MM.1S (cell line): ENCODE results near the gene NRP2.

Experiments used
- DNase-seq: peaks from one replicate; pipeline ENCODE4 v3.0.0-alpha.2; 2015
- H2AFZ ChIP-seq: fragments of 300-600 bp; sonication (generic); 2 replicates; pipeline ENCODE4 v1.6.0; 2016; ENCODE audit warnings: antibody characterized with exemption, low read length
- H3F3A ChIP-seq: fragments of 300-600 bp; sonication (generic); 2 replicates; pipeline ENCODE4 v1.6.1; 2016; ENCODE audit warnings: mild to moderate bottlenecking, antibody characterized with exemption, low read length, moderate library complexity, mixed read lengths; ENCODE audit not compliant: insufficient read depth
- H3K27ac ChIP-seq: fragments of 300-600 bp; sonication (generic); 2 replicates; pipeline ENCODE4 v1.5.1; 2016; ENCODE audit warnings: mild to moderate bottlenecking, low read length
- H3K27me3 ChIP-seq: fragments of 300-600 bp; sonication (generic); replicated peaks from 2 replicates; pipeline ENCODE4 v1.6.0; 2016; ENCODE audit warnings: low read length; ENCODE audit not compliant: insufficient read depth
- H3K36me3 ChIP-seq: fragments of 300-600 bp; sonication (generic); replicated peaks from 2 replicates; pipeline ENCODE4 v1.6.1; 2016; ENCODE audit warnings: mild to moderate bottlenecking, low read length, mixed read lengths; ENCODE audit not compliant: insufficient read depth
- H3K4me1 ChIP-seq: fragments of 300-600 bp; sonication (generic); 2 replicates; pipeline ENCODE4 v1.6.1; 2016; ENCODE audit warnings: low read length, mixed read lengths
- H3K4me2 ChIP-seq: fragments of 300-600 bp; sonication (generic); 2 replicates; pipeline ENCODE4 v1.6.0; 2016; ENCODE audit warnings: low read depth, low read length
- H3K4me3 ChIP-seq: fragments of 300-600 bp; sonication (generic); 2 replicates; pipeline ENCODE4 v1.5.1; 2016; ENCODE audit warnings: low read length, mixed read lengths
- H3K79me2 ChIP-seq: fragments of 300-600 bp; sonication (generic); 2 replicates; pipeline ENCODE4 v1.6.1; 2016; ENCODE audit warnings: mixed run types, low read length, mixed read lengths
- H3K9ac ChIP-seq: fragments of 300-600 bp; sonication (generic); 2 replicates; pipeline ENCODE4 v1.6.1; 2016; ENCODE audit warnings: low read length, mixed read lengths
- H3K9me2 ChIP-seq: fragments of 300-600 bp; sonication (generic); replicated peaks from 2 replicates; pipeline ENCODE4 v1.6.1; 2016; ENCODE audit warnings: mild to moderate bottlenecking, low read length, mixed read lengths; ENCODE audit not compliant: insufficient read depth
- H3K9me3 ChIP-seq: fragments of 300-600 bp; sonication (generic); replicated peaks from 2 replicates; pipeline ENCODE4 v1.6.1; 2016; ENCODE audit warnings: mild to moderate bottlenecking, low read length, mixed read lengths; ENCODE audit not compliant: insufficient read depth
- H4K20me1 ChIP-seq: fragments of 300-600 bp; sonication (generic); 2 replicates; pipeline ENCODE4 v1.6.1; 2016; ENCODE audit warnings: mild to moderate bottlenecking, low read length, moderate library complexity, mixed read lengths; ENCODE audit not compliant: insufficient read depth
- CTCF ChIP-seq: fragments of 300-600 bp; sonication (generic); IDR thresholded peaks from 2 replicates; pipeline ENCODE4 v1.5.1; 2016; ENCODE audit warnings: antibody characterized with exemption, low read length, mixed read lengths
- EZH2 ChIP-seq: fragments of 300-600 bp; sonication (generic); optimal IDR thresholded peaks from 2 replicates; pipeline ENCODE3; 2017; ENCODE audit warnings: low read depth, mild to moderate bottlenecking, antibody characterized with exemption, low read length, mixed read lengths
- EZH2phosphoT487 ChIP-seq: fragments of 300-600 bp; sonication (generic); IDR thresholded peaks from 2 replicates; pipeline ENCODE4 v1.6.1; 2018; ENCODE audit warnings: antibody characterized with exemption, low read length

NRP2 gene

GRCh38 chr2:205744074-205744591 lies 61.8 kb downstream of the NRP2 start:
- Histone ChIP-seq H3K27ac (no peak overlapping the region), H3K9me2 (no peaks in the 10 kb centered on the region), H3F3A (no peaks in the 10 kb centered on the region), H3K4me2 (no peak overlapping the region), H3K4me1 (no peaks in the 10 kb centered on the region), H3K79me2 (no peaks in the 10 kb centered on the region), H3K9ac (no peak overlapping the region), H3K36me3 (no peaks in the 10 kb centered on the region), H3K4me3 (no peak overlapping the region), H3K9me3 (no peaks in the 10 kb centered on the region), H2AFZ (no peak overlapping the region), H4K20me1 (no peaks in the 10 kb centered on the region), H3K27me3 (no peaks in the 10 kb centered on the region)
- TF ChIP-seq EZH2phosphoT487 (no peak), EZH2 (no peak), CTCF (no peak)
- DNase-seq, result no peak

- Histone ChIP-seq H3K27ac (no peak overlapping the region), H3K4me2 (no peak overlapping the region), H3K27me3 (no peaks in the 10 kb centered on the region), H3K36me3 (no peaks in the 10 kb centered on the region), H3K4me1 (no peaks in the 10 kb centered on the region), H3K9me3 (no peaks in the 10 kb centered on the region), H3F3A (no peaks in the 10 kb centered on the region), H3K9ac (no peak overlapping the region), H4K20me1 (no peaks in the 10 kb centered on the region), H3K4me3 (no peak overlapping the region), H2AFZ (no peak overlapping the region), H3K79me2 (no peaks in the 10 kb centered on the region), H3K9me2 (no peaks in the 10 kb centered on the region)
- DNase-seq, result no peak
- no peak for TF ChIP-seq EZH2
- no peak for TF ChIP-seq CTCF
- TF ChIP-seq EZH2phosphoT487, result no peak
These were observed 63.5 kb downstream of the NRP2 start for GRCh38 chr2:205745661-205746419.

DNA sequence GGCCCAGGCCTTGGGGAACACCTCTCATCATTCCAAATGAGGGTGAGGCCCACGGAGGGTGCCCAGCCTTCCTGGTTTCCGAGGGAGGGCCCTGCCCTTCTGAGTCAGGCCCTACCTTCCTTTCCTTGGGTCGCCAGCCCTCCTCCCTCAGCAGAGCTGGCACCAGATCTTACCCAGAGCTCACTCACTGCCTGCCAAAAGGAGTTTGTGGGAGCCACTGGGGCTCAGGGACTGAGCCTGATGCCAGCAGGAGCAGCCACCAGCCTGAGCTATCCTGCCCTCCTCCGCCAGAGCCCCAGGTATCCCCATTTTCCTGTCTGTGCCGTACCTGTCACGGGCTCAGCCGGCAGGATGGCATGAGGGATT lies 64.1 kb downstream of the NRP2 start:
- H3K27me3 ChIP-seq, result no peaks in the 10 kb centered on the region
- H3K4me2 ChIP-seq, result no peak overlapping the region
- no peak overlapping the region for H3K27ac ChIP-seq
- H2AFZ ChIP-seq, result no peak overlapping the region
- no peaks in the 10 kb centered on the region for H3F3A ChIP-seq
- H3K4me3 ChIP-seq, result no peak overlapping the region
- H3K4me1 ChIP-seq, result no peaks in the 10 kb centered on the region
- H3K36me3 ChIP-seq, result no peaks in the 10 kb centered on the region
- no peaks in the 10 kb centered on the region for H3K9me2 ChIP-seq
- H3K9ac ChIP-seq, result no peak overlapping the region
- DNase-seq, result no peak
- H3K79me2 ChIP-seq, result no peaks in the 10 kb centered on the region
- no peaks in the 10 kb centered on the region for H4K20me1 ChIP-seq
- no peak for TF ChIP-seq CTCF
- H3K9me3 ChIP-seq, result no peaks in the 10 kb centered on the region
